GM19452 (cell line): Measurements from ENCODE around the gene ABHD13.
A peak's percentile ranks its signal among the peaks of the same experiment; 100 is the strongest.
"Not testable (repeated sequence)": the region's sequence is repeated elsewhere in the genome, so short reads cannot be mapped to it uniquely, and the experiment has no call there.

Source experiments
- ATAC-seq: cut with Tn5 transposase; IDR thresholded peaks from one replicate; pipeline ENCODE4 v1.9.1; 2021; ENCODE audit not compliant: unreplicated experiment

The ABHD13 gene

DNA sequence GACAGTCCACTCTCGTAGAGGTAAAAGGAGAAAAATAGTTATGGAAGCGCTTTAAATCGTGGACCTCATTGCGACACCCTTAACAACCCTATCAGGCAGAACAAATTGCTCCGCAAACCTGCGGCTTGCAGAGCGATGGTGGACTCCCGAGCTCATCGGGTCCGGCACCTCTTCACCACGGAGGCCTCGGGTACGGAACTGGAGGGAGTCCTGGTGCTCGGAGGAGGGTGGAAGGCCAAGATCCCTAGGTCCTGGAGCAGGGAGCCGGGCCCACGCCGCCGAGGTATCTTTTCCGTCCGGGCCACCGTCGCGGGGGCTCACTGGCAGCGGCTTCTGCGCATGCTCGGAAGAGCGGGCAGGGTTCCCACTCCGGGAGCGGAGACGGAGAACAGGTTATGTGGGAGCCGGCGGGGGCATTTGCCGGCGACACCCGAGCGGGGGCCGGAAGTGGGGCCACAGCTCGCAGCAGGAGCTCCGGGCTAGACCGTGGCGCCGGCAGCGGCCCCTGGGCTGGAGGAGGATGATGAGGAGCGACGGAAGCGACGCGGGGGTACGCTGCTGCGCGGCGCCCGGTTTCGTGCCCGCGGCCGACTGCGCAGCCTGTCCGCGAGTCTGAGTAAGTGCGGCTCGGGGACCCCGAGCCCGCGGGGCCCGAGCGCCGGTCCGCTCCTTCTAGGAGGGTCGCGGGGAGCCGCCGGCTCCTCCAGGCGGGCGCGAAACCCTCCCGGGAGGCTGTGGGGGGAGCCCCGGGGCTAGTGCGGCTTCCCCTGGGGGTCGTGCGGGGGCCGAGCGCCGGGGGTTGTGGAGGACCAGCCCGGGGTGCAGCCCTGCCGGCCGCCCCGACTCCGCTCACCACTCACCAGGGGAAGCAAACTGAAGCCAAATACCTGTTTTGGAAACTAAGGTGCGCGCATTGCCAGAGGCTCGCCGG, at the start of gene ABHD13:
Gene ABHD13, plus strand, starts transcription at position 349 of the 931 bp plus-strand sequence. CDS start 10,827 bp downstream, outside the sequence.
- ATAC-seq: peak; percentile 71

GRCh38 chr13:108168929-108169328, 49.3 kb upstream of the ABHD13 start:
- no peak for ATAC-seq

DNA sequence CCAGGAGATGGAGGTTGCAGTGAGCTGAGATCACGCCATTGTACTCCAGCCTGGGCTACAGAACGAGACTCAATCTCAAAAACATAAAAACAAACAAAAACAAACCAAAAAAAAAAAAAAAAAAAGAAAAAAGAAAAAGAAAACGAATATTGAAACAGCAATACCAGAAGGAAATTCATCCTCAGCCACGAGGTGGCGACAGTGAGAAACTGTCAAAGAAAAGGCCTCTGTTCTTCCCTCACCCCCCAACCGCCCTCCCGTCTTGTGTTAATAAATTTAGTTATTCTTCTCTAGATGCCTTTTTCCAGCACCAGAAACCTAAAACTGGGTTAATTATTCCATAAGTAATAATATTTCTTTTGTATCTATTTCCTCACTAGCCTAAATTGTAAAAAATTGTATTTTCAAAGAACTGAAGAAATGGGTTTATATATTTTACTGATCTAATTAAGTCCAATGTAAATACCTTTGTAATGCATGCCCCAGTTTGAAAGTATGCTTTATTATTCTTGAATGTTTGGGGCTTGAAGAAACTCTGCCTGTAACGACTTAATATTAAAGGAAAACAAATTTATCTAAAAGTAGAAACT, 41.4 kb upstream of the ABHD13 start:
- peak; percentile 69 for ATAC-seq

- no peak for ATAC-seq
These were observed 40.1 kb upstream of the ABHD13 start for GRCh38 chr13:108178078-108178477.

- no peak for ATAC-seq
These were observed 35.5 kb upstream of the ABHD13 start for GRCh38 chr13:108182652-108183051.

GRCh38 chr13:108185223-108185622, 33.0 kb upstream of the ABHD13 start:
- no peak for ATAC-seq

DNA sequence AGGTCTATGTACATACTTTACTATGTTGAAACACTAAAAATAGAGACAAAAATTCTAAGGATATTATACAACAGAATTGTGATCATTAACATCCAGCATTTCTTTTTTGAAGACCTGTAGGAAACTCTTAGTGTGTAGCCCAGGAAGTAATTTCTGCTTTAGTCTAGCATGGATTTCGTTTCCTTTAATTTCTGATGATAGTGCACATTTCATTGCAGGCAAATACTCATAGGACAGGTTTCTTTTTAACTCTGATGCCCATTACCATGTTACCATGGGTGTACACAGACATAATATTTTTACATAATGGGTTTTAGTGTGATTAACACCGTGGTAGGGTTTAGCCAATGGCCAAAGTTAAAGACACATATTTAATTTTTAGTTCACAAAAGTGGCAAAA, 29.9 kb upstream of the ABHD13 start:
- no peak for ATAC-seq

GRCh38 chr13:108190897-108191296, 27.3 kb upstream of the ABHD13 start:
- no peak for ATAC-seq

GRCh38 chr13:108193806-108194205, 24.4 kb upstream of the ABHD13 start:
- no peak for ATAC-seq

DNA sequence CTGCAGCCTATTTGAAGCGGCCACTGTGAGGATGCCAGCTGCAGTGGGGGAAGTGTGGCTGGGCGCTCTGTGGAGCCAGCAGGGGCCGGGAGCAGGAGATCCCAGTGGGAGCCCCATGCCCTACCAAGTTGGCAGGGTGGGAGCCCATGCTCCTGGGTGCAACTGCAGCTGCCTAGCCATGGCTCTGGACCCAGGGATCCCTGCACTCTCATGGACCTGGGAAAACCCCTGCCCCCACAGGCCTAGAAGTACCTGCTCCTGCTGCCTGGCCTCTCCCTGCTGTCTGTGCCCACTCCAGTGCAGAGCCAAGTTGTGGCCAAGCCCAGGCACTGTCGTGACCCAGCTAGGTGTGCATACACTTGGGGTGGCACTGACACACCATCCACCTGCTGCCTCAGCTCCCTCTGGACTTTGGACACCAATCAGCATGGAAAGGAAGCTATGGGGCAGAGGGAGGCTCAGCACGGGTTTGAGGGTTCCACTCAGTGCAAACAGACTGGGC, 23.7 kb upstream of the ABHD13 start:
- no peak for ATAC-seq

DNA sequence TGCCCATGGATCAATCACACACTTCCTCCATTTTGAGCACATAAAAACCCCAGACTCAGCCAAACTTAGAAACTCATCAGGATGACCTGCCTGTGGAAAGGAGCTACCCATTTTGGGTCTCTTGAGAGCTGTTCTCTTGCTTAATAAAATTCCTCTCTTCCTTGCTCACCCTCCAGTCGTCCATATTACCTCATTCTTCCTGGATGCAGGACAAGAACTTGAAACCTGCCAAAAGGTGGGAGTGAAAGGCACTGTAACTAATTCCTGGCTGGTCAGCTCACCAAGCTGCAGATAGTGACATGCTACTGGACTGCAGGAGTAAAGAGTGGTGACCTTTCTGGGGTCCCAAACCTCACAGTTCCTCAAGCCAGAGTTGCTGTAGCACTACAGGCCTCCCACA, 23.0 kb upstream of the ABHD13 start:
- no peak for ATAC-seq

GRCh38 chr13:108195861-108196260, 22.3 kb upstream of the ABHD13 start:
- no peak for ATAC-seq

DNA sequence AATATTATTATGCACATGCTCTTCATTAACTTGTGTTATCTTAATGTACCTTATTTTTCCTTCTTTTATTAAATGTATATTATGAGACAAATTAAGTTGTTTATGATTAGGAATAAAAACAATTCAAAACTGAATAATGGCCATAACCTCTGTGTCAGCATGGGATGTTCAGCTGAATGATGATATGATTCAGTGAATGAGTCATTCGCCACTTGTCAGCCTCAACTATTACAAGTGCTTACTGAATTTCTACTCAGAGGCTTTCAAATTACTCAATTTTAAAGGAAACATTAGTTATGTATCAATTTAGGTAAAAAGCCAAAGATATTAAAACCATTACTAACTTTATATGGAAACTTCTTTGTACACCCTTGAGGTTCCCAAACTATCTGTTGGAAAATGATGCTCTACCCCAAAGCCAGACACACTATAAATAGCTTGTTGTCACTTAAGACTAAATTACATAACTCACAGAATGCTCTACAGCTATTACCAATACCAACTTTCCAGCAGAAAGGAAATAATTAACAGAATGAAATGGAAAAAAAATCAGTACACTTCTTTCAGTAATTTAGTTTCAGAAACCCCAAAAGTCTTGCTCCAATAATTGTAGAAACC, 17.3 kb upstream of the ABHD13 start:
- ATAC-seq: no peak

- ATAC-seq: no peak
These were observed 7.6 kb upstream of the ABHD13 start for GRCh38 chr13:108210551-108210950.

- peak; percentile 23 for ATAC-seq
These were observed 5.3 kb upstream of the ABHD13 start for GRCh38 chr13:108212886-108213285.

DNA sequence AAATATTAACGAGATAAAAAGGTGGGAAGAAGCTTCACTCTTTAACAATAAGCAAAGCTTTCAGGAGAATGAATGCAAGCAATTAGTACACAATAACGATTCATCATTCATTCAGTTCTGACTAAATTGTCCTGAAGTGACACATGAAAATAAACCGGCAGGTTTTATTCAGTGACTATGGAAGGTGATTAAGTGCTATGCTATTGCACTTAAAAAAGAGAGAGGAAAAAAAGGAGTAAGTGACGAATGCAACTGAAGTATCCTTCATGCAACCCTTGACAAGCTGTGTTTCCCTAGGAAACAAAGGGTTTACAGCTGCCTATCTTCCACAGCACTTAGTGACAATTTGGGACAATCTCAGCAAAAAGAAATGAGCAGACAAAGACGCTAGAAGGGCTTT, 4.2 kb upstream of the ABHD13 start:
- no peak for ATAC-seq

- ATAC-seq: no peak
These were observed 3.5 kb upstream of the ABHD13 start for GRCh38 chr13:108214441-108215271.

DNA sequence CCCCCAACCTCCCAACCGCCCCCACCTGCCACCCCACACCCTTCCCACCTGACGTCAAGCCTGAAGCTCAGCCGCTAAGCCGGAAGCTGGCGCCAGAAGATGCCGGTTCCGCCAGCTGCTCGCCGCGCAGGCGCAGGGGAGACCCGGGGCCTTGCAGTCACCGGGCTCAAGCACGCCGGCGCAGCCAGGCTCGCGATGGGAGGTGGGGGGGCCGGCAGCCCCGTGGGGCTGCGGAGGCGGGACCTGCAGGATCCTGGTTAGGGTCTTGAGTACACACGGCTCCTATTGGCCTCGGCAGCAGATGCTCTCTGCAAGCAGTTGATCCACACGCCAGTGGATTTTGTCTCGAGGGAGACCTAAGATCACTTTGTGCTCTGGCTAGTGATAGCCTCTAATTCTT, 2.8 kb upstream of the ABHD13 start, which contains the start of gene LIG4:
Gene LIG4, minus strand, starts transcription at position 101 of the 400 bp plus-strand sequence. CDS start 4,268 bp downstream, outside the sequence.
- peak; percentile 69 for ATAC-seq

- not testable (repeated sequence) for ATAC-seq
These were observed 717 bp upstream of the ABHD13 start for GRCh38 chr13:108217307-108218043.

GRCh38 chr13:108220041-108220440, 1.8 kb downstream of the ABHD13 start:
- no peak for ATAC-seq
